HepG2 (cell line): Measurements from ENCODE around the gene CLEC14A. TPM values are rescaled to one million over a fixed set of nuclear protein-coding genes. Genes with fewer than 3 reads are reported as not detected.
A peak's percentile ranks its signal among the peaks of the same experiment; 100 is the strongest.

ENCODE experiments used
- ATAC-seq: fragments of 200-7000 bp; cut with Tn5 transposase; 3 replicates; pipeline ENCODE4 v1.9.1; 2020; ENCODE audit warnings: mild to moderate bottlenecking, moderate library complexity
- BruUV-seq: library from RNA; stranded (reverse); fragments of 400-500 nt; replicated peaks from 2 replicates; lab custom pipeline; 2021; lab: Mats Ljungman, UMichigan
- CTCF ChIA-PET: fragments of 300-600 bp; formaldehyde crosslinking; extraction: SDS; loops from one replicate; lab custom pipeline; 2021; ENCODE audit warnings: low total read pairs, inconsistent platforms, low intra/inter-chr PET ratio; lab: Yijun Ruan, JAX
- POLR2A ChIA-PET: fragments of 350-600 bp; sonication (Branson Sonifier 250); formaldehyde crosslinking; loops from one replicate; lab custom pipeline; 2020; ENCODE audit warnings: antibody characterized with exemption, inconsistent platforms; lab: Yijun Ruan, JAX
- DNase-seq: peaks from one replicate; pipeline ENCODE4 v3.0.0-alpha.2; 2015; ENCODE audit warnings: low spot score
- FAIRE-seq: peaks from 3 replicates; lab custom pipeline; 2011; peaks lifted over from hg19 to GRCh38; lab: Jason Lieb, UNC
- H2AFZ ChIP-seq: one replicate; pipeline ENCODE4 v1.6.1; 2011; ENCODE audit warnings: low read length, inconsistent platforms
- H3K27ac ChIP-seq: fragments of 300-600 bp; 3 replicates; pipeline ENCODE4 v1.8.0; 2011; ENCODE audit warnings: mixed run types, mild to moderate bottlenecking, mixed read lengths, low read length, inconsistent platforms; ENCODE audit not compliant: insufficient read depth; ENCODE audit errors: extremely low read length
- H3K27me3 ChIP-seq, 2 experiments: fragments of 200-600 bp in 1 of 2; 2 replicates in 1 of 2; 3 replicates in 1 of 2; pipeline versions ENCODE4 v1.6.0 to v1.8.0; 2011; ENCODE audit warnings: low read length in 2 of 2, mild to moderate bottlenecking in 2 of 2, moderate library complexity in 2 of 2, inconsistent platforms in 1 of 2; ENCODE audit not compliant: insufficient read depth in 2 of 2, control insufficient read depth in 1 of 2
- H3K36me3 ChIP-seq, 2 experiments: fragments of 200-600 bp in 1 of 2; replicated peaks in 1 of 2; 2 replicates in 1 of 2; 3 replicates in 1 of 2; pipeline versions ENCODE4 v1.5.1 to v1.8.0; 2011; ENCODE audit warnings: low read length in 2 of 2, inconsistent platforms in 1 of 2; ENCODE audit not compliant: insufficient read depth in 2 of 2, control insufficient read depth in 1 of 2
- H3K4me1 ChIP-seq: 2 replicates; pipeline ENCODE4 v1.5.1; 2012; ENCODE audit warnings: low read length, inconsistent platforms; ENCODE audit not compliant: insufficient read depth
- H3K4me2 ChIP-seq: 2 replicates; pipeline ENCODE4 v1.6.0; 2011; ENCODE audit warnings: low read depth, low read length, inconsistent platforms
- H3K4me3 ChIP-seq, 3 experiments: fragments of 200-600 bp in 1 of 3; sonication (generic), shearing (Covaris generic) in 1 of 3; replicated peaks in 1 of 3; 2 replicates each; pipeline ENCODE4 v1.5.1; 2011 to 2016; ENCODE audit warnings: low read length in 3 of 3, inconsistent platforms in 2 of 3, low read depth in 2 of 3, mild to moderate bottlenecking in 2 of 3, control low read depth in 1 of 3, mixed read lengths in 1 of 3; ENCODE audit not compliant: insufficient read depth in 1 of 3
- H3K79me2 ChIP-seq: one replicate; pipeline ENCODE4 v1.6.1; 2011; ENCODE audit warnings: low read length, inconsistent platforms; ENCODE audit not compliant: insufficient read depth
- H3K9ac ChIP-seq: 2 replicates; pipeline ENCODE4 v1.6.0; 2011; ENCODE audit warnings: mild to moderate bottlenecking, low read depth, low read length, inconsistent platforms; ENCODE audit not compliant: insufficient read depth
- H3K9me3 ChIP-seq: 2 replicates; pipeline ENCODE4 v1.5.1; 2012; ENCODE audit warnings: mild to moderate bottlenecking, low read length
- H4K20me1 ChIP-seq: 2 replicates; pipeline ENCODE4 v1.6.0; 2011; ENCODE audit warnings: inconsistent platforms, mild to moderate bottlenecking, low read length, moderate library complexity; ENCODE audit not compliant: insufficient read depth
- AGO1 ChIP-seq: fragments of 200-400 bp; formaldehyde crosslinking; IDR thresholded peaks from 2 replicates; pipeline ENCODE4 v1.6.1; 2017; ENCODE audit warnings: mild to moderate bottlenecking, low read depth, low read length, moderate library complexity; ENCODE audit not compliant: poor library complexity, severe bottlenecking
- DNMT1 ChIP-seq: sonication (generic); formaldehyde crosslinking; IDR thresholded peaks from 2 replicates; pipeline ENCODE4 v1.5.1; 2020; ENCODE audit warnings: mild to moderate bottlenecking, missing genetic modification reagents
- HES4 ChIP-seq: sonication (generic); formaldehyde crosslinking; IDR thresholded peaks from 2 replicates; pipeline ENCODE4 v1.9.0; 2021; ENCODE audit warnings: mild to moderate bottlenecking, missing genetic modification reagents, borderline replicate concordance
- MIER2 ChIP-seq: IDR thresholded peaks from 2 replicates; pipeline ENCODE4 v1.6.1; 2016; ENCODE audit warnings: missing biosample characterization, missing genetic modification reagents
- ZNF747 ChIP-seq: sonication (generic); formaldehyde crosslinking; IDR thresholded peaks from 2 replicates; pipeline ENCODE4 v1.8.1; 2023; ENCODE audit warnings: missing genetic modification reagents, mild to moderate bottlenecking, borderline replicate concordance
- WGBS: methylation state at CpG from one replicate; pipeline ENCODE4 v1.1.6; 2017; ENCODE audit warnings: low lambda C conversion rate; 5-methylcytosine and 5-hydroxymethylcytosine counted together
- in situ Hi-C: cut with HindIII; loops from 2 replicates; pipeline ENCODE4 v1.10.0; 2017; ENCODE audit warnings: low pct_unique_long_range_greater_than_20kb; ENCODE audit not compliant: extremely low pct_ligation_motif_present
- intact Hi-C: fragments of 100-400 bp; cut with micrococcal nuclease; formaldehyde crosslinking; loops from one replicate; pipeline ENCODE4 v1.10.0; 2022; ENCODE audit not compliant: unreplicated experiment
- polyA plus RNA-seq, 8 experiments: library from polyadenylated mRNA; depleted of rRNA in 3 of 8; stranded (reverse) in 7 of 8; unstranded in 1 of 8; fragments of >200 nt; fragmentation: Illumina TruSeq in 4 of 8; extraction: Trizol in 4 of 8; gene quantifications; 2 replicates each; pipeline versions ENCODE4 v1.2.1 to v1.2.3, GENCODE V29; 2011 to 2016; ENCODE audit warnings: low read depth in 4 of 8, missing spikeins in 1 of 8, mixed read lengths in 1 of 8; ENCODE audit not compliant: insufficient read depth in 1 of 8
- total RNA-seq, 5 experiments: library from RNA; depleted of rRNA; stranded (reverse); fragments of >200 nt; fragmentation: Illumina TruSeq; extraction: Trizol; gene quantifications; 2 replicates each; pipeline ENCODE4 v1.2.3, GENCODE V29; 2016; ENCODE audit warnings: low read depth in 1 of 5
- TF ChIP-seq, protein P1 (sequence below): sonication (generic); formaldehyde crosslinking; IDR thresholded peaks from 2 replicates; pipeline ENCODE4 v1.5.0; 2020; ENCODE audit warnings: missing genetic modification reagents, mild to moderate bottlenecking, borderline replicate concordance
- TF ChIP-seq, protein P2 (sequence below): sonication (generic); formaldehyde crosslinking; IDR thresholded peaks from 2 replicates; pipeline ENCODE4 v1.4.0; 2020; ENCODE audit warnings: mild to moderate bottlenecking, missing genetic modification reagents, borderline replicate concordance

Gene CLEC14A
- total and polyA plus RNA-seq, 2 of the 13 experiments (the other 11 are each of a cell fraction or from before 2014, with no cell fraction given): not detected

- TF ChIP-seq, protein P1, sequence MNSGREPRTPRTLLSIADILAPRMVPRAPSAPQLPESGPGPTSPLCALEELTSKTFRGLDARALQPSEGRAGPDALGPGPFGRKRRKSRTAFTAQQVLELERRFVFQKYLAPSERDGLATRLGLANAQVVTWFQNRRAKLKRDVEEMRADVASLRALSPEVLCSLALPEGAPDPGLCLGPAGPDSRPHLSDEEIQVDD (CRISPR knock-in tag): no peak
Observed at GRCh38 chr14:38256533-38256840, 594 bp upstream of the CLEC14A start (continued).

- no peak overlapping the region for H3K27ac ChIP-seq
- ChIA-PET POLR2A (no interaction called here), CTCF (no interaction called here)
- no peak overlapping the region for H3K4me2 ChIP-seq
- no peaks in the 10 kb centered on the region for H3K79me2 ChIP-seq
- H3K4me1 ChIP-seq: no peaks in the 10 kb centered on the region
- FAIRE-seq (no peak), ATAC-seq (peak; percentile 37), DNase-seq (no peak)
- intact Hi-C loops: no loop called here
- in situ Hi-C loops: no loop called here
- no peaks in the 10 kb centered on the region for H3K9me3 ChIP-seq
- WGBS: 88% methylated on average over 29 of the region's 29 CpGs
- no peaks in the 10 kb centered on the region for H3K27me3 ChIP-seq
- no peak overlapping the region for H3K9ac ChIP-seq
- no peak overlapping the region for H2AFZ ChIP-seq
- no peak overlapping the region for H3K4me3 ChIP-seq
- no peaks in the 10 kb centered on the region for H3K36me3 ChIP-seq
- no peaks in the 10 kb centered on the region for H4K20me1 ChIP-seq
- TF ChIP-seq MIER2 (no peak), HES4 (CRISPR knock-in tag) (no peak), DNMT1 (CRISPR knock-in tag) (0 out of 2 replicates have a peak, but pooled peaks have one; percentile 14), ZNF747 (CRISPR knock-in tag) (no peak), AGO1 (peak; percentile 29)
- TF ChIP-seq, protein P2, sequence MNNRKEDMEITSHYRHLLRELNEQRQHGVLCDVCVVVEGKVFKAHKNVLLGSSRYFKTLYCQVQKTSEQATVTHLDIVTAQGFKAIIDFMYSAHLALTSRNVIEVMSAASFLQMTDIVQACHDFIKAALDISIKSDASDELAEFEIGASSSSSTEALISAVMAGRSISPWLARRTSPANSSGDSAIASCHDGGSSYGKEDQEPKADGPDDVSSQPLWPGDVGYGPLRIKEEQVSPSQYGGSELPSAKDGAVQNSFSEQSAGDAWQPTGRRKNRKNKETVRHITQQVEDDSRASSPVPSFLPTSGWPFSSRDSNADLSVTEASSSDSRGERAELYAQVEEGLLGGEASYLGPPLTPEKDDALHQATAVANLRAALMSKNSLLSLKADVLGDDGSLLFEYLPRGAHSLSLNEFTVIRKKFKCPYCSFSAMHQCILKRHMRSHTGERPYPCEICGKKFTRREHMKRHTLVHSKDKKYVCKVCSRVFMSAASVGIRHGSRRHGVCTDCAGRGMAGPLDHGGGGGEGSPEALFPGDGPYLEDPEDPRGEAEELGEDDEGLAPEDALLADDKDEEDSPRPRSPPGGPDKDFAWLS (CRISPR knock-in tag): no peak
- no TSS peak for BruUV-seq
Observed at GRCh38 chr14:38255408-38255672, 553 bp downstream of the CLEC14A start.
